Right ventricle myocardium superior (tissue), 1 donor: Measurements from ENCODE around the gene ARTN. TPM values are rescaled to one million over a fixed set of nuclear protein-coding genes. Genes with fewer than 3 reads are reported as not detected.
A peak's percentile ranks its signal among the peaks of the same experiment; 100 is the strongest.

Experiments
- ATAC-seq: fragments of 200-7000 bp; cut with Tn5 transposase; one replicate; pipeline ENCODE4 v1.9.1; 2020; ENCODE audit warnings: mild to moderate bottlenecking; ENCODE audit not compliant: poor library complexity
- DNase-seq: peaks from one replicate; pipeline ENCODE4 v3.0.0-alpha.2; 2020
- intact Hi-C: fragments of 100-400 bp; cut with DNase I; formaldehyde crosslinking; loops from one replicate; pipeline ENCODE4 v1.11.2; 2022
- total RNA-seq: library from RNA; stranded (reverse); fragmentation: NEBNext Ultra II Directional; extraction: Animal tissue kit (Norgen Biotek cat#: 25700); gene quantifications from one replicate; pipeline ENCODE4 v1.2.1, GENCODE V29; 2021
- donor health status: DM: no; HTN: yes; CAD: no; lungs with severe emphysema.

ARTN gene
- total RNA-seq, 1 donor from 2014 or later: not detected

GRCh38 chr1:43914576-43915525 lies 18.8 kb upstream of the ARTN start:
- intact Hi-C loops: no loop called here
- ATAC-seq (no peak), DNase-seq (no peak)

GRCh38 chr1:43919906-43920305 lies 13.7 kb upstream of the ARTN start:
- intact Hi-C loops: no loop called here
- ATAC-seq: no peak
- DNase-seq: no peak

GRCh38 chr1:43921022-43921421 lies 12.6 kb upstream of the ARTN start:
- intact Hi-C loops: no loop called here
- no peak for DNase-seq
- ATAC-seq: no peak

GRCh38 chr1:43924516-43924915 lies 9.1 kb upstream of the ARTN start:
- ATAC-seq (no peak), DNase-seq (no peak)
- intact Hi-C loops: no loop called here

GRCh38 chr1:43925846-43926245 lies 7.8 kb upstream of the ARTN start:
- no peak for DNase-seq
- intact Hi-C loops: no loop called here
- ATAC-seq: no peak

- DNase-seq (no peak), ATAC-seq (no peak)
- intact Hi-C loops: loop anchor here (10.0 kb wide), 1 partner anchor 406 kb away; no protein-coding TSS in a partner anchor
Observed at GRCh38 chr1:43930168-43930948, 3.2 kb upstream of the ARTN start.

- DNase-seq (no peak), ATAC-seq (no peak)
- intact Hi-C loops: loop anchor here (10.0 kb wide), 1 partner anchor 406 kb away; no protein-coding TSS in a partner anchor
Observed at GRCh38 chr1:43930949-43931275, 2.7 kb upstream of the ARTN start.

GRCh38 chr1:43931711-43932660 lies 1.6 kb upstream of the ARTN start:
- no peak for DNase-seq
- ATAC-seq: no peak
- intact Hi-C loops: loop anchor here (10.0 kb wide), 1 partner anchor 407 kb away; no protein-coding TSS in a partner anchor

GRCh38 chr1:43932786-43933385 lies 715 bp upstream of the ARTN start:
- no peak for ATAC-seq
- intact Hi-C loops: loop anchor here (10.0 kb wide), 1 partner anchor 408 kb away; no protein-coding TSS in a partner anchor
- no peak for DNase-seq

GRCh38 chr1:43934101-43934985 lies 742 bp downstream of the ARTN start:
- peak; percentile 62 for ATAC-seq
- peak; percentile 74 for DNase-seq
- intact Hi-C loops: loop anchor here (2.0 to 10.0 kb wide), 2 partner anchors 170 to 410 kb away; no protein-coding TSS in a partner anchor

GRCh38 chr1:43934986-43935324 lies 1.4 kb downstream of the ARTN start:
- ATAC-seq: no peak
- DNase-seq: no peak
- intact Hi-C loops: loop anchor here (2.0 to 10.0 kb wide), 2 partner anchors 170 to 410 kb away; no protein-coding TSS in a partner anchor

GRCh38 chr1:43935711-43936427 lies 2.3 kb downstream of the ARTN start:
- intact Hi-C loops: loop anchor here (2.0 to 10.0 kb wide), 2 partner anchors 171 to 411 kb away; no protein-coding TSS in a partner anchor
- DNase-seq (no peak), ATAC-seq (no peak)

GRCh38 chr1:43936431-43937151 lies 3.0 kb downstream of the ARTN start:
- intact Hi-C loops: loop anchor here (10.0 kb wide), 1 partner anchor 412 kb away; no protein-coding TSS in a partner anchor
- peak; percentile 46 for ATAC-seq
- peak; percentile 64 for DNase-seq

GRCh38 chr1:43937179-43937865 lies 3.7 kb downstream of the ARTN start:
- intact Hi-C loops: loop anchor here (10.0 kb wide), 1 partner anchor 413 kb away; no protein-coding TSS in a partner anchor
- ATAC-seq (no peak), DNase-seq (no peak)

- intact Hi-C loops: loop anchor here (10.0 kb wide), 1 partner anchor 414 kb away; no protein-coding TSS in a partner anchor
- no peak for ATAC-seq
- no peak for DNase-seq
Observed at GRCh38 chr1:43938383-43938782, 4.8 kb downstream of the ARTN start.
